ENCODE data around the gene PRRT2. TPM values are rescaled to one million over a fixed set of nuclear protein-coding genes. Genes with fewer than 3 reads are reported as not detected.

Gene PRRT2
- total RNA-seq, result not detected in 2 replicates

GRCh38 chr16:29811896-29812665 is at the start of gene PRRT2:
Gene PRRT2 (plus strand): TSS chr16:29812193. CDS start chr16:29813055, 862 bp downstream.

GRCh38 chr16:29777576-29778350 is 34.2 kb upstream of the PRRT2 start, which contains the start of gene ZG16:
Gene ZG16 (plus strand): TSS chr16:29778256. CDS start chr16:29779267, 1,011 bp downstream.

GRCh38 chr16:29790183-29790948 is 21.6 kb upstream of the PRRT2 start, which contains the start of gene KIF22:
Gene KIF22 (plus strand): TSS chr16:29790751. CDS start chr16:29790760, 9 bp downstream.

GRCh38 chr16:29806099-29806579 is 5.9 kb upstream of the PRRT2 start, which contains the start of gene MAZ:
Gene MAZ (plus strand): TSS chr16:29806529. CDS start chr16:29806702, 173 bp downstream.

GRCh38 chr16:29815793-29816693 is 4.0 kb downstream of the PRRT2 start, which contains the start of gene PAGR1:
Gene PAGR1 (plus strand): TSS chr16:29816152. CDS start chr16:29816526, 374 bp downstream.

GRCh38 chr16:29820271-29820701 is 8.3 kb downstream of the PRRT2 start, which contains the start of gene MVP:
Gene MVP (plus strand): TSS chr16:29820462. CDS start chr16:29830550, 10,088 bp downstream.

GRCh38 chr16:29862884-29863668 is 51.1 kb downstream of the PRRT2 start, which contains the start of gene CDIPT:
Gene CDIPT (minus strand): TSS chr16:29863226. CDS start chr16:29862857, 369 bp downstream.

Other genes with a start within 250 kb of the PRRT2 start
- gene SPN, start 148.9 kb upstream of the PRRT2 start, total RNA-seq, result not detected in 2 replicates
- gene QPRT, start 133.0 kb upstream of the PRRT2 start, total RNA-seq, result not detected in 2 replicates
- gene C16orf54, start 66.2 kb upstream of the PRRT2 start, total RNA-seq, result not detected in 2 replicates
- gene ZG16, start 33.9 kb upstream of the PRRT2 start, total RNA-seq, result not detected in 2 replicates
- 67.1 and 77.1 TPM in 2 replicates for gene KIF22, start 21.4 kb upstream of the PRRT2 start, total RNA-seq
- 138 and 171 TPM in 2 replicates for gene MAZ, start 5.7 kb upstream of the PRRT2 start, total RNA-seq
- gene PAGR1, start 4.0 kb downstream of the PRRT2 start, total RNA-seq, result 34.6 and 37.6 TPM in 2 replicates
- gene MVP, start 8.3 kb downstream of the PRRT2 start, total RNA-seq, result 320 and 330 TPM in 2 replicates
- 78.5 and 87.1 TPM in 2 replicates for gene CDIPT, start 51.0 kb downstream of the PRRT2 start, total RNA-seq
- gene SEZ6L2, start 87.4 kb downstream of the PRRT2 start, total RNA-seq, result 0.27 and 0.74 TPM in 2 replicates
- 0.07 and 0.34 TPM in 2 replicates for gene ASPHD1, start 88.3 kb downstream of the PRRT2 start, total RNA-seq
- gene KCTD13, start 114.0 kb downstream of the PRRT2 start, total RNA-seq, result 6.9 and 10.1 TPM in 2 replicates
- 145 and 159 TPM in 2 replicates for gene TMEM219, start 149.9 kb downstream of the PRRT2 start, total RNA-seq
- 72.7 and 73.7 TPM in 2 replicates for gene TAOK2, start 161.7 kb downstream of the PRRT2 start, total RNA-seq
- 12.1 and 19.0 TPM in 2 replicates for gene HIRIP3, start 183.4 kb downstream of the PRRT2 start, total RNA-seq
- 86.9 and 128 TPM in 2 replicates for gene INO80E, start 184.0 kb downstream of the PRRT2 start, total RNA-seq
- gene DOC2A, start 198.8 kb downstream of the PRRT2 start, total RNA-seq, result 0.39 TPM in 1 of 2 replicates, not detected in the other
- not detected in 2 replicates for gene C16orf92, start 211.0 kb downstream of the PRRT2 start, total RNA-seq
- gene TLCD3B, start 219.1 kb downstream of the PRRT2 start, total RNA-seq, result 0.34 TPM in 1 of 2 replicates, not detected in the other

Measured in mammary microvascular endothelial cell (primary cell).